Uterus (tissue), 2 donors: ENCODE data around the gene PMF1.

Source experiments
- POLR2A ChIP-seq, 2 donors: fragments of 450-650 bp; IDR thresholded peaks; one replicate each; pipeline ENCODE4 v1.6.1; 2016; ENCODE audit warnings: antibody characterized with exemption in 2 of 2, mild to moderate bottlenecking in 1 of 2, moderate library complexity in 1 of 2
- TF ChIP-seq, protein P1 (sequence below), 4 experiments: fragments of 200-600 bp in 2 of 4; fragments of 450-650 bp in 2 of 4; sonication (generic) in 2 of 4; IDR thresholded peaks; one replicate each; pipeline ENCODE4 v1.5.1; 2016 to 2019; ENCODE audit warnings: antibody characterized with exemption in 4 of 4, mild to moderate bottlenecking in 2 of 4, moderate library complexity in 1 of 4

GRCh38 chr1:156220226-156220625 lies 7.4 kb downstream of the PMF1 start:
- TF ChIP-seq, protein P1, sequence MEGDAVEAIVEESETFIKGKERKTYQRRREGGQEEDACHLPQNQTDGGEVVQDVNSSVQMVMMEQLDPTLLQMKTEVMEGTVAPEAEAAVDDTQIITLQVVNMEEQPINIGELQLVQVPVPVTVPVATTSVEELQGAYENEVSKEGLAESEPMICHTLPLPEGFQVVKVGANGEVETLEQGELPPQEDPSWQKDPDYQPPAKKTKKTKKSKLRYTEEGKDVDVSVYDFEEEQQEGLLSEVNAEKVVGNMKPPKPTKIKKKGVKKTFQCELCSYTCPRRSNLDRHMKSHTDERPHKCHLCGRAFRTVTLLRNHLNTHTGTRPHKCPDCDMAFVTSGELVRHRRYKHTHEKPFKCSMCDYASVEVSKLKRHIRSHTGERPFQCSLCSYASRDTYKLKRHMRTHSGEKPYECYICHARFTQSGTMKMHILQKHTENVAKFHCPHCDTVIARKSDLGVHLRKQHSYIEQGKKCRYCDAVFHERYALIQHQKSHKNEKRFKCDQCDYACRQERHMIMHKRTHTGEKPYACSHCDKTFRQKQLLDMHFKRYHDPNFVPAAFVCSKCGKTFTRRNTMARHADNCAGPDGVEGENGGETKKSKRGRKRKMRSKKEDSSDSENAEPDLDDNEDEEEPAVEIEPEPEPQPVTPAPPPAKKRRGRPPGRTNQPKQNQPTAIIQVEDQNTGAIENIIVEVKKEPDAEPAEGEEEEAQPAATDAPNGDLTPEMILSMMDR (IDR thresholded peaks at IDR 0.05), result no peak
- no peak for TF ChIP-seq POLR2A (IDR thresholded peaks at IDR 0.05)
